ENCODE measurements around the gene TRIP11. TPM values are rescaled to one million over a fixed set of nuclear protein-coding genes. Genes with fewer than 3 reads are reported as not detected.

Gene TRIP11
- total RNA-seq, 1 experiment from 2014 or later = 65.8 TPM

- Mint-ChIP-seq H3K4me3 (ENCODE audit: unreplicated experiment) (no peak overlapping the region), H3K27ac (ENCODE audit: low read depth, unreplicated experiment) (no peak overlapping the region), H3K9me3 (ENCODE audit: unreplicated experiment) (no peaks in the 10 kb centered on the region), H3K27me3 (ENCODE audit: insufficient read depth, unreplicated experiment) (no peaks in the 10 kb centered on the region), H3K4me1 (ENCODE audit: insufficient read depth, unreplicated experiment) (no peaks in the 10 kb centered on the region), H3K36me3 (ENCODE audit: insufficient read depth, unreplicated experiment) (no peaks in the 10 kb centered on the region)
- intact Hi-C loops (cut with micrococcal nuclease) = no loop called here
- no peak for TF ChIP-seq CTCF (IDR thresholded peaks at IDR 0.05; ENCODE audit: unreplicated experiment)
- CTCF ChIA-PET = no interaction called here
- POLR2A ChIA-PET = no interaction called here
- no peak for DNase-seq (ENCODE audit: unreplicated experiment)
- no TSS peak for BruUV-seq (replicated peaks)
Observed at GRCh38 chr14:91935586-91935985, 104.3 kb downstream of the TRIP11 start.

GRCh38 chr14:91934554-91935285, 105.1 kb downstream of the TRIP11 start:
- TF ChIP-seq CTCF (IDR thresholded peaks at IDR 0.05; ENCODE audit: unreplicated experiment) = no peak
- no TSS peak for BruUV-seq (replicated peaks)
- Mint-ChIP-seq H3K4me1 (ENCODE audit: insufficient read depth, unreplicated experiment) (peaks cover 2% of the 10 kb centered on the region), H3K9me3 (ENCODE audit: unreplicated experiment) (no peaks in the 10 kb centered on the region), H3K36me3 (ENCODE audit: insufficient read depth, unreplicated experiment) (no peaks in the 10 kb centered on the region), H3K4me3 (ENCODE audit: unreplicated experiment) (no peak overlapping the region), H3K27me3 (ENCODE audit: insufficient read depth, unreplicated experiment) (no peaks in the 10 kb centered on the region), H3K27ac (ENCODE audit: low read depth, unreplicated experiment) (no peak overlapping the region)
- no peak for DNase-seq (ENCODE audit: unreplicated experiment)
- CTCF ChIA-PET = no interaction called here
- POLR2A ChIA-PET = no interaction called here
- intact Hi-C loops (cut with micrococcal nuclease) = no loop called here

- Mint-ChIP-seq H3K27ac (ENCODE audit: low read depth, unreplicated experiment) (no peak overlapping the region), H3K4me3 (ENCODE audit: unreplicated experiment) (no peak overlapping the region), H3K9me3 (ENCODE audit: unreplicated experiment) (no peaks in the 10 kb centered on the region), H3K36me3 (ENCODE audit: insufficient read depth, unreplicated experiment) (no peaks in the 10 kb centered on the region), H3K27me3 (ENCODE audit: insufficient read depth, unreplicated experiment) (no peaks in the 10 kb centered on the region), H3K4me1 (ENCODE audit: insufficient read depth, unreplicated experiment) (peaks cover 12% of the 10 kb centered on the region)
- intact Hi-C loops (cut with micrococcal nuclease) = no loop called here
- ChIA-PET CTCF (interaction anchor here (0.6 to 1.3 kb wide), 2 partner anchors 21 to 600 kb away, joined by 3 read pairs; no protein-coding TSS in a partner anchor), POLR2A (interaction anchor here (0.6 to 0.7 kb wide), 3 partner anchors 48 to 569 kb away, joined by 3 to 4 read pairs (median 3); no protein-coding TSS in a partner anchor)
- BruUV-seq (replicated peaks) = no TSS peak
- DNase-seq (ENCODE audit: unreplicated experiment) = no peak
- no peak for TF ChIP-seq CTCF (IDR thresholded peaks at IDR 0.05; ENCODE audit: unreplicated experiment)
Observed at GRCh38 chr14:91931478-91932088, 108.3 kb downstream of the TRIP11 start.

GRCh38 chr14:91929700-91930099, 110.2 kb downstream of the TRIP11 start:
- peaks cover 16% of the 10 kb centered on the region for H3K4me1 Mint-ChIP-seq (ENCODE audit: insufficient read depth, unreplicated experiment)
- no peak for TF ChIP-seq CTCF (IDR thresholded peaks at IDR 0.05; ENCODE audit: unreplicated experiment)
- ChIA-PET CTCF (no interaction called here), POLR2A (no interaction called here)
- no peaks in the 10 kb centered on the region for H3K27me3 Mint-ChIP-seq (ENCODE audit: insufficient read depth, unreplicated experiment)
- H3K36me3 Mint-ChIP-seq (ENCODE audit: insufficient read depth, unreplicated experiment) = no peaks in the 10 kb centered on the region
- H3K27ac Mint-ChIP-seq (ENCODE audit: low read depth, unreplicated experiment) = peak overlapping the region; percentile 18
- no peak overlapping the region for H3K4me3 Mint-ChIP-seq (ENCODE audit: unreplicated experiment)
- BruUV-seq (replicated peaks) = no TSS peak
- no peak for DNase-seq (ENCODE audit: unreplicated experiment)
- no peaks in the 10 kb centered on the region for H3K9me3 Mint-ChIP-seq (ENCODE audit: unreplicated experiment)
- intact Hi-C loops (cut with micrococcal nuclease) = no loop called here

All from MCF 10A (cell line).